T-helper 22 cell (primary cell): Measurements from ENCODE around the gene ADGRF4.
"Not testable (repeated sequence)": the region's sequence is repeated elsewhere in the genome, so short reads cannot be mapped to it uniquely, and the experiment has no call there.

ENCODE experiments used
- DNase-seq: peaks from one replicate; pipeline ENCODE4 v3.0.0-alpha.2; 2020; ENCODE audit warnings: low read depth

ADGRF4 gene

GRCh38 chr6:47734831-47735481 lies 36.6 kb downstream of the ADGRF4 start:
- no peak for DNase-seq

GRCh38 chr6:47736083-47736700 lies 37.8 kb downstream of the ADGRF4 start:
- DNase-seq: no peak

DNA sequence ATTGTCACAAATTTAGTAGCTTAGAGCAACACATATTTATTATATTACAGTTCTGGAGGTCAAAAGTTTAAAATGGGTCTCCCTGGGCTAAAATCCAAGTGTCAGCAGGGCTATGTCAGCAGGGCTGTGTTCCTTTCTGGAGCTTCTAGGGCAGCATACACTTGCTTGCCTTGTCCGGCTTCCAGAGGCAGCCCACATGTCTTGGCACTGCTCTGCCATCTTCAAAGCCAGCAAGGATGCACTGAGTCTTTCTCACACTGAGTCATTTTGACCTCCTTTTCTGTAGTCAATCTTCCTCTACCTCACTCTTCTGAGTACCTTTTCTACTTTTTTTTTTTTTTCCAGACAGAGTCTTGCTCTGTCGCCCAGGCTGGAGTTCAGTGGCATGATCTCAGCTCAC lies 39.0 kb downstream of the ADGRF4 start:
- no peak for DNase-seq

- no peak for DNase-seq
Observed at GRCh38 chr6:47740714-47741113, 42.3 kb downstream of the ADGRF4 start.

GRCh38 chr6:47741807-47742206 lies 43.4 kb downstream of the ADGRF4 start:
- DNase-seq: no peak

- no peak for DNase-seq
Observed at GRCh38 chr6:47743744-47744143, 45.4 kb downstream of the ADGRF4 start.

GRCh38 chr6:47745269-47745668 lies 46.9 kb downstream of the ADGRF4 start:
- not testable (repeated sequence) for DNase-seq

DNA sequence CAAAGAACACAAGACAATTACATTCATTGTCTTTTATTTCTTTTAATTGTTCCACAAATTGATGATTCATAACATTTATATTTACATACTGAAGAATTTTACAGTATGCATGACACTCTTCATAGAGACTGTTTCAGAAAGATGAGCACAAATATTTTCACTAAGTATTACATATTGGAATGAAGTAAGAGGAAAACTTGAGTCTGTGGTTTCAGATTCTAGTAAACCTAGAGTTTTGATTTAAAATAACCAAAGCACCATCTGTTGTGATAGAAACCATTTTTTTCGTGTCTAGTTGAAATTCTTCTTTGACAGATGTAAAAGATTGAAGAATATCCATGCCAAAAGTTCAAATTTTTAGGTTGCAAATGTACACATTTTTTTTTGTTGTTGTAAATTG lies 51.4 kb downstream of the ADGRF4 start:
- no peak for DNase-seq

DNA sequence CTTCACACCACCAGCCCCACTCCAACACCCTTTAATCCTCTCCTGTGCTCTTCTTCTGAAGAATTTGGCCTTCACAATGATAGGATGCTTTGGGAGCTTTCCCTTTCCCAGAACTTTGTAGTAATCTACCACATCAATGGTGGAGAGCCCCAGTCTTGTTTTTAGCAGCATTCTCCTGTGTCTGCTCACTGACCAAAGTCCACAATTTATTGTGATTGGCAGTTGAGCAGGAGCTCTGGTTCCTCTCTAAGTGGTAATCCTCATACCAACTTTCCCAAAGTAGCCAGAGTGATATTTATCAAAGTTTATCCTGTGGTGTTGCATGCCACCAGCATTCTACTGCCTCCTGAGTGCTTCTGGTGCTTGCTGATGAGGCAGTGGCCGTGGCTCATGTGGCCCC lies 54.4 kb downstream of the ADGRF4 start:
- DNase-seq: no peak

GRCh38 chr6:47759364-47759763 lies 61.0 kb downstream of the ADGRF4 start:
- DNase-seq: no peak

GRCh38 chr6:47762502-47762901 lies 64.1 kb downstream of the ADGRF4 start:
- DNase-seq: no peak

- no peak for DNase-seq
Observed at GRCh38 chr6:47766445-47766844, 68.1 kb downstream of the ADGRF4 start.

- DNase-seq: no peak
Observed at GRCh38 chr6:47767102-47767501, 68.7 kb downstream of the ADGRF4 start.

- DNase-seq: no peak
Observed at GRCh38 chr6:47769982-47770381, 71.6 kb downstream of the ADGRF4 start.
